Activated CD4-positive, CD25-positive, alpha-beta regulatory T cell treated with anti-CD3 and anti-CD28 coated beads, Interleukin-2, amount 50 U/mL, for 16 hours (primary cell): Measurements from ENCODE around the gene COMMD7.
"Not testable (repeated sequence)": the region's sequence is repeated elsewhere in the genome, so short reads cannot be mapped to it uniquely, and the experiment has no call there.

Experiments
- DNase-seq: peaks from one replicate; pipeline ENCODE4 v3.0.0-alpha.2; 2020; ENCODE audit warnings: low read depth, low spot score

Gene COMMD7

DNA sequence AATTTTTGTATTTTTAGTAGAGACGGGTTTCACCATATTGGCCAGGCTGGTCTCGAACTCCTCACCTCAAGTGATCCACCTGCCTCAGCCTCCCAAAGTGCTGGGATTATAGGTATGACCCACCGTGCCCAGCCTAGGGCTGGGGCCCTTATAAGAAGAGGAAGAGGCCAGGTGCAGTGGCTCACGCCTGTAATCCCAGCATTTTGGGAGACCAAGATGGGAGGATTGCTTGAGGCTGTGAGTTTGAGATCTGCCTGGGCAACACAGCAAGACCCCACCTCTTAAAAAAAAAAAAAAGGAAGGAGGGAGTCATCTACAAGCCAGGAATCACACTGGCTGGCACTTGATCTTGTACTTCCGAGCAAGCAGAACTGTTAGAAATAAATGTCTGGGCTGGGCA is 13.9 kb downstream of the COMMD7 start:
- DNase-seq: not testable (repeated sequence)

GRCh38 chr20:32728435-32728834 is 14.8 kb downstream of the COMMD7 start:
- not testable (repeated sequence) for DNase-seq

GRCh38 chr20:32727683-32728082 is 15.6 kb downstream of the COMMD7 start:
- DNase-seq: no peak

- no peak for DNase-seq
Measured at GRCh38 chr20:32718749-32719348, 24.4 kb downstream of the COMMD7 start.

DNA sequence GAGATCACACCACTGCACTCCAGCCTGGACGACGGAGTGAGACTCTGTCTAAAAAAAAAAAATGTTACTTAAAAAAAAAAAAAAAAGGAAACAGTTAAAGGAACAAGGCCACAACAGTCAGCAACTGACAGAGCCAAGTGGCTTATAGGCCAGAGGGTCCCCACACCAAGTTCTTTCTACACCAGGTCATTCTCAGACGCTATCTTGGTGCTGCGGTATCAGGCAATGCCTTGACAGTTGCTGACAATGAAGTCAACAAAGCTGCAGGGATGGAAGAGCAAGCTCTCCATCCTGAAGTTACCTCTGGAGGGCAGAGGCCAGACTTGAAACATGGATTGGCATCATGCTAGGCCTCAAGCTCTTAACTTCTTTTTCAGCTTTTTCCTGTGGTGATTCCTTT is 31.9 kb downstream of the COMMD7 start:
- no peak for DNase-seq

GRCh38 chr20:32709632-32710121 is 33.6 kb downstream of the COMMD7 start:
- DNase-seq: no peak

GRCh38 chr20:32709029-32709631 is 34.1 kb downstream of the COMMD7 start:
- DNase-seq: not testable (repeated sequence)

GRCh38 chr20:32707691-32708581 is 35.3 kb downstream of the COMMD7 start:
- no peak for DNase-seq

GRCh38 chr20:32706486-32706885 is 36.8 kb downstream of the COMMD7 start:
- no peak for DNase-seq

- DNase-seq: no peak
Measured at GRCh38 chr20:32702706-32703425, 40.4 kb downstream of the COMMD7 start.

GRCh38 chr20:32697608-32698007 is 45.7 kb downstream of the COMMD7 start:
- no peak for DNase-seq

GRCh38 chr20:32695089-32695488 is 48.2 kb downstream of the COMMD7 start:
- DNase-seq: no peak

DNA sequence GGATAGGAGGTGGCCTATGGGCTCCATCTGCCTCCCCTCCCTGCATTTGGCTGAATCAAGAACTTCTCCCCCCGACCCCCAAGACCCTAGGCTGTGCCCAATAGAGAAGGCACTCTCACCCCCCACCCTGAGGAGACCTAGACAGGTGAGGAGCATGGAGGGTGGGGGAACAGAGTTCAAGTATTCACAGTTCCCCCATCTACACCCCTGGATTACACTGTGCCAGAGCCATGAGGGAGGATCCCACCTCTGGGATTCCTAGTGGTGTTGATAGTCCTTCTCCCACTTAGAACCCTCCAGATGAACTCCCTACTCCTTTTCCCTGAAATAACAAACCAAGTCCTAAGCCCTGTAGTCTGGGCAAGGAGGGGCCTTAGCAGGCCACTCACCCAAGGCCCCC is 54.3 kb downstream of the COMMD7 start:
- not testable (repeated sequence) for DNase-seq

DNA sequence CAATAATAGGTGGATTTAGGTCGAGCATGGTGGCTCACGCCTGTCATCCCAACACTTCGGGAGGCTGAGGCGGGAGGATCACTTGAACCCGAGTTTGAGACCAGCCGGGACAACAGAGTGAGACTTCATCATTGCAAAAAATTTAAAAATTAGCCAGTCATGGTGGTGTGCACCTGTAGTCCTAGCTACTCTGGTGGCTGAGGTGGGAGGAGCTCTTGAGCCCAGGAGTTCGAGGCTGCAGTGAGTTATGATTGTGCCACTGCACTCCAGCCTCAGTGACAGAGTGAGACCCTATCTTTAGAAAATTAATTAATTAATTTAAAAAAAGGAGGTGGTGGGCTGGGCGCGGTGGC is 56.1 kb downstream of the COMMD7 start:
- DNase-seq: no peak

GRCh38 chr20:32686530-32687179 is 56.6 kb downstream of the COMMD7 start:
- no peak for DNase-seq

- DNase-seq: no peak
Measured at GRCh38 chr20:32685541-32686529, 57.4 kb downstream of the COMMD7 start.

DNA sequence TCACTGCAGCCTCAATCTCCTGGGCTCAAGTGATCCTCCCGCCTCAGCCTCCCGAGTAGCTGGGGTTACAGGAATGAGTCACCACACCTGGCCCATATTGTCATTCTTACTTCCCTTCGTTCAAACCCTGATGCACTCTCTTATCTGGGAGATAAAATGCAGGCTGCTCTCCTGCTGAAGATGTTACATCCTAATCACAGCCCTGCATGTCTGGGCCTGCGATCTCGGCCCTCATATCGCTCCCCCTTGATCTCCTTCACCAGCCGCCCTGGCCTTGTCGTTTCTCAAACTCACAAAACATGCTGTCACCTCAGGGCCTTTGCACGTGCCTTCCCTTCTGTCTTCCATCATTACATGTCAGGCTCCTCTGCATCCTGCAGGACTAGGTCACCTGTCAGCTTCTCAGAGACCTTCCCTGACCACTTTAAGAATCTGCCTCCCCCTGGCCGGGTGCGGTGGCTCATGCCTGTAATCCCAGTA is 60.7 kb downstream of the COMMD7 start:
- DNase-seq: no peak

GRCh38 chr20:32681175-32682084 is 61.8 kb downstream of the COMMD7 start:
- no peak for DNase-seq
